Forelimb muscle (tissue), 1 donor: ENCODE data around the gene WDCP. TPM values are rescaled to one million over a fixed set of nuclear protein-coding genes. Genes with fewer than 3 reads are reported as not detected.
"Not testable (repeated sequence)": the region's sequence is repeated elsewhere in the genome, so short reads cannot be mapped to it uniquely, and the experiment has no call there.

Source experiments
- DNase-seq: peaks from one replicate; pipeline ENCODE4 v3.0.0-alpha.2; 2013; ENCODE audit warnings: low read depth
- polyA plus RNA-seq: library from polyadenylated mRNA; unstranded; fragments of 120-200 nt; gene quantifications from one replicate; pipeline ENCODE4 v1.2.1, GENCODE V29; 2013; ENCODE audit not compliant: insufficient read length

The WDCP gene
- polyA plus RNA-seq, 1 donor: 9.8 TPM

GRCh38 chr2:24058564-24059271 lies 11.5 kb upstream of the WDCP start:
- DNase-seq: no peak

GRCh38 chr2:24055750-24056149 lies 8.6 kb upstream of the WDCP start:
- no peak for DNase-seq

GRCh38 chr2:24054366-24055010 lies 7.3 kb upstream of the WDCP start:
- no peak for DNase-seq

- no peak for DNase-seq
Measured at GRCh38 chr2:24052951-24053350, 5.8 kb upstream of the WDCP start.

GRCh38 chr2:24051833-24052232 lies 4.6 kb upstream of the WDCP start:
- no peak for DNase-seq

GRCh38 chr2:24050041-24050979 lies 3.1 kb upstream of the WDCP start:
- DNase-seq: no peak

GRCh38 chr2:24049485-24050021 lies 2.4 kb upstream of the WDCP start, which contains the start of gene FKBP1B:
TSS of gene FKBP1B (plus strand) at chr2:24049741. CDS start at chr2:24049850, 109 bp downstream.
- DNase-seq: no peak

GRCh38 chr2:24048769-24049484 lies 1.7 kb upstream of the WDCP start:
- DNase-seq: no peak

GRCh38 chr2:24047703-24048033 lies 477 bp upstream of the WDCP start:
- DNase-seq: no peak

- no peak for DNase-seq
Measured at GRCh38 chr2:24046599-24046929, 627 bp downstream of the WDCP start.

GRCh38 chr2:24045511-24046508 lies 1.4 kb downstream of the WDCP start:
- no peak for DNase-seq

- not testable (repeated sequence) for DNase-seq
Measured at GRCh38 chr2:24043133-24043532, 4.1 kb downstream of the WDCP start.

GRCh38 chr2:24040511-24040910 lies 6.7 kb downstream of the WDCP start:
- DNase-seq: no peak

- DNase-seq: no peak
Measured at GRCh38 chr2:24038786-24039499, 8.2 kb downstream of the WDCP start.

- DNase-seq: no peak
Measured at GRCh38 chr2:24026233-24026632, 21.0 kb downstream of the WDCP start.

- no peak for DNase-seq
Measured at GRCh38 chr2:24024996-24025663, 22.1 kb downstream of the WDCP start.

GRCh38 chr2:24024018-24024417 lies 23.2 kb downstream of the WDCP start:
- no peak for DNase-seq

- DNase-seq: no peak
Measured at GRCh38 chr2:24022975-24023575, 24.1 kb downstream of the WDCP start.
